ENCODE results near the gene COL16A1.
A peak's percentile ranks its signal among the peaks of the same experiment; 100 is the strongest.

The COL16A1 gene

GRCh38 chr1:31744165-31744888 lies 40.5 kb upstream of the COL16A1 start:
- H3K4me3 ChIP-seq (ENCODE audit: low read depth, low read length), result no peak overlapping the region
- TF ChIP-seq FEZF1 (tag by site-specific recombination; IDR thresholded peaks at IDR 0.05) (no peak), ZNF350 (tag by site-specific recombination; IDR thresholded peaks at IDR 0.05) (no peak), MYNN (tag by site-specific recombination; IDR thresholded peaks at IDR 0.05; ENCODE audit: borderline replicate concordance) (no peak), ZBTB7A (tag by site-specific recombination; IDR thresholded peaks at IDR 0.05; ENCODE audit: low read depth) (no peak), EGR2 (tag by site-specific recombination; IDR thresholded peaks at IDR 0.05; ENCODE audit: low read depth) (0 out of 2 replicates have a peak, but pooled peaks have one; percentile 40), GLIS2 (tag by site-specific recombination; IDR thresholded peaks at IDR 0.05) (0 out of 2 replicates have a peak, but pooled peaks have one; percentile 24), ZNF837 (tag by site-specific recombination; IDR thresholded peaks at IDR 0.05) (no peak), KLF16 (tag by site-specific recombination; IDR thresholded peaks at IDR 0.05) (no peak)
- CTCF ChIA-PET, result interaction anchor here (0.6 to 4.0 kb wide), 15 partner anchors 8 to 318 kb away, joined by 3 to 71 read pairs (median 5); partner anchors contain the start of gene PEF1
- peaks cover 0 to 30% of the 10 kb centered on the region in 2 experiments; a peak in 1 of 3 replicates for H3K36me3 ChIP-seq (ENCODE audit: control insufficient read depth in 2 of 2, insufficient read depth in 1 of 2, low read length in 2 of 2)
- POLR2A ChIA-PET, result no interaction called here
- no peak overlapping the region for H3K27ac ChIP-seq (ENCODE audit: extremely low read depth, low read depth, low read length)
- no peaks in the 10 kb centered on the region; the same call in 1 of the 2 replicates for H3K4me1 ChIP-seq (ENCODE audit: control insufficient read depth, insufficient read depth, low read length)
- no peaks in the 10 kb centered on the region for H3K9me3 ChIP-seq (ENCODE audit: control insufficient read depth, insufficient read depth, low read depth, low read length)

- ChIA-PET POLR2A (no interaction called here), CTCF (no interaction called here)
- peaks cover 0 to 47% of the 10 kb centered on the region in 2 experiments; a peak in 1 of 3 replicates for H3K36me3 ChIP-seq (ENCODE audit: control insufficient read depth in 2 of 2, insufficient read depth in 1 of 2, low read length in 2 of 2)
- no peak overlapping the region for H3K27ac ChIP-seq (ENCODE audit: extremely low read depth, low read depth, low read length)
- H3K4me3 ChIP-seq (ENCODE audit: low read depth, low read length), result no peak overlapping the region
- H3K4me1 ChIP-seq (ENCODE audit: control insufficient read depth, insufficient read depth, low read length), result no peaks in the 10 kb centered on the region
- TF ChIP-seq ZNF311 (tag by site-specific recombination; IDR thresholded peaks at IDR 0.05; ENCODE audit: borderline replicate concordance), result no peak
- TF ChIP-seq ZNF10 (tag by site-specific recombination; IDR thresholded peaks at IDR 0.05), result 0 out of 2 replicates have a peak, but pooled peaks have one; percentile 49
- H3K9me3 ChIP-seq (ENCODE audit: control insufficient read depth, insufficient read depth, low read depth, low read length), result no peaks in the 10 kb centered on the region
These were observed 38.8 kb upstream of the COL16A1 start for GRCh38 chr1:31742462-31743212.

GRCh38 chr1:31739346-31739745 lies 35.5 kb upstream of the COL16A1 start:
- TF ChIP-seq ZNF600 (tag by site-specific recombination; IDR thresholded peaks at IDR 0.05), result peak; percentile 62
- no peak for TF ChIP-seq ZNF514 (tag by site-specific recombination; IDR thresholded peaks at IDR 0.05)
- TF ChIP-seq ZBTB17 (tag by site-specific recombination; IDR thresholded peaks at IDR 0.05), result peak; percentile 36; the same call in 1 of the 2 replicates
- peak; percentile 59 for TF ChIP-seq KLF1 (tag by site-specific recombination; IDR thresholded peaks at IDR 0.05)
- TF ChIP-seq ZNF341 (tag by site-specific recombination; IDR thresholded peaks at IDR 0.05; ENCODE audit: low read depth), result peak; percentile 50; the same call in 1 of the 2 replicates
- TF ChIP-seq ZNF16 (tag by site-specific recombination; IDR thresholded peaks at IDR 0.05; ENCODE audit: low read depth), result no peak
- TF ChIP-seq ZIC2 (tag by site-specific recombination; IDR thresholded peaks at IDR 0.05), result peak; percentile 48
- TF ChIP-seq SP7 (tag by site-specific recombination; IDR thresholded peaks at IDR 0.05), result peak; percentile 37; the same call in 1 of the 2 replicates
- TF ChIP-seq SP2 (tag by site-specific recombination; IDR thresholded peaks at IDR 0.05), result peak; percentile 56
- TF ChIP-seq ZNF292 (tag by site-specific recombination; IDR thresholded peaks at IDR 0.05; ENCODE audit: borderline replicate concordance, low read depth), result no peak
- peak; percentile 72 for TF ChIP-seq ZNF629 (tag by site-specific recombination; IDR thresholded peaks at IDR 0.05)
- TF ChIP-seq, protein P1, sequence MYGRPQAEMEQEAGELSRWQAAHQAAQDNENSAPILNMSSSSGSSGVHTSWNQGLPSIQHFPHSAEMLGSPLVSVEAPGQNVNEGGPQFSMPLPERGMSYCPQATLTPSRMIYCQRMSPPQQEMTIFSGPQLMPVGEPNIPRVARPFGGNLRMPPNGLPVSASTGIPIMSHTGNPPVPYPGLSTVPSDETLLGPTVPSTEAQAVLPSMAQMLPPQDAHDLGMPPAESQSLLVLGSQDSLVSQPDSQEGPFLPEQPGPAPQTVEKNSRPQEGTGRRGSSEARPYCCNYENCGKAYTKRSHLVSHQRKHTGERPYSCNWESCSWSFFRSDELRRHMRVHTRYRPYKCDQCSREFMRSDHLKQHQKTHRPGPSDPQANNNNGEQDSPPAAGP (tag by site-specific recombination; IDR thresholded peaks at IDR 0.05), result 0 out of 2 replicates have a peak, but pooled peaks have one; percentile 57
- TF ChIP-seq ZBTB21 (tag by site-specific recombination; IDR thresholded peaks at IDR 0.05), result 0 out of 2 replicates have a peak, but pooled peaks have one; percentile 38
- Histone ChIP-seq H3K27ac (ENCODE audit: extremely low read depth, low read depth, low read length) (no peak overlapping the region), H3K4me3 (ENCODE audit: low read depth, low read length) (no peak overlapping the region), H3K4me1 (ENCODE audit: control insufficient read depth, insufficient read depth, low read length) (no peaks in the 10 kb centered on the region), H3K9me3 (ENCODE audit: control insufficient read depth, insufficient read depth, low read depth, low read length) (no peaks in the 10 kb centered on the region), H3K36me3 (ENCODE audit: control insufficient read depth in 2 of 2, insufficient read depth in 1 of 2, low read length in 2 of 2) (peaks cover 0 to 58% of the 10 kb centered on the region in 2 experiments; a peak in 1 of 3 replicates)
- ChIA-PET CTCF (interaction anchor here (0.6 kb wide), 1 partner anchor 18 kb away, joined by 3 read pairs; no protein-coding TSS in a partner anchor), POLR2A (no interaction called here)
